H1 (cell line): ENCODE measurements around the gene JUP. TPM values are rescaled to one million over a fixed set of nuclear protein-coding genes. Genes with fewer than 3 reads are reported as not detected.

ENCODE experiments used
- EGR1 ChIP-seq: IDR thresholded peaks from 2 replicates; pipeline ENCODE4 v1.6.1; 2011; ENCODE audit warnings: low read depth, low read length, borderline replicate concordance
- polyA plus RNA-seq, 7 experiments: library from polyadenylated mRNA; depleted of rRNA in 3 of 7; stranded (reverse) in 5 of 7; unstranded in 2 of 7; fragments of >200 nt in 5 of 7; fragments of 200-250 nt in 2 of 7; gene quantifications; 1 replicate in 5 of 7; 2 replicates in 1 of 7; 4 replicates in 1 of 7; pipeline versions ENCODE4 v1.2.1 to v1.2.3, GENCODE V29; 2011 to 2013; ENCODE audit warnings: missing spikeins in 2 of 7, mixed read lengths in 2 of 7
- total RNA-seq: library from RNA; stranded (reverse); fragmentation: NEBNext Ultra II Directional; extraction: Animal tissue kit (Norgen Biotek cat#: 25700); gene quantifications from 2 replicates; pipeline ENCODE4 v1.2.1, GENCODE V29; 2021

JUP gene
- total and polyA plus RNA-seq, 2 of the 8 experiments (the other 6 are each of a cell fraction or from before 2014, with no cell fraction given) = 62.8 to 102 TPM

- no peak for TF ChIP-seq EGR1
These were observed 74.7 kb downstream of the JUP start, which contains the start of gene GAST (continued) for GRCh38 chr17:41711669-41712400.
